Endothelial cell of umbilical vein (primary cell): ENCODE results near the gene DHCR7.

ENCODE experiments used
- CTCF ChIP-seq, 2 donors: IDR thresholded peaks; 1 replicate in 1 of 2; 2 replicates in 1 of 2; pipeline ENCODE4 v1.5.1; 2011; ENCODE audit warnings: low read length in 2 of 2, mild to moderate bottlenecking in 2 of 2, moderate library complexity in 2 of 2, control low read depth in 1 of 2, inconsistent platforms in 1 of 2, low read depth in 1 of 2; ENCODE audit not compliant: insufficient read depth in 1 of 2; ENCODE audit errors: extremely low read depth in 1 of 2
- EZH2 ChIP-seq: IDR thresholded peaks from 2 replicates; pipeline ENCODE4 v1.6.1; 2012; ENCODE audit warnings: borderline replicate concordance, low read depth, mild to moderate bottlenecking, moderate library complexity, low read length, inconsistent platforms; ENCODE audit not compliant: severe bottlenecking
- MAX ChIP-seq: IDR thresholded peaks from 2 replicates; pipeline ENCODE4 v1.6.1; 2011; ENCODE audit not compliant: insufficient read depth, insufficient read length
- POLR2A ChIP-seq: IDR thresholded peaks from 2 replicates; pipeline ENCODE4 v1.6.1; 2012; ENCODE audit warnings: low read depth, mild to moderate bottlenecking, control low read depth, low read length
- POLR2AphosphoS5 ChIP-seq: IDR thresholded peaks from 2 replicates; pipeline ENCODE4 v1.6.1; 2012; ENCODE audit warnings: low read depth, mild to moderate bottlenecking, control low read depth, low read length, moderate library complexity; ENCODE audit not compliant: insufficient read depth

- TF ChIP-seq CTCF (IDR thresholded peaks at IDR 0.05; ENCODE audit: extremely low read depth in 1 of 2, insufficient read depth in 1 of 2, low read depth in 1 of 2, low read length in 2 of 2) (no peak), POLR2AphosphoS5 (no peak), EZH2 (no peak), POLR2A (no peak), MAX (no peak)
Measured at GRCh38 chr11:71496421-71496820, 48.2 kb upstream of the DHCR7 start.
